Measurements from ENCODE around the gene DHRS12. TPM values are rescaled to one million over a fixed set of nuclear protein-coding genes. Genes with fewer than 3 reads are reported as not detected.

DHRS12 gene
- total RNA-seq, 1 experiment from 2014 or later: 8.8 TPM

GRCh38 chr13:51747438-51748434 lies 56.2 kb downstream of the DHRS12 start:
- no peak for DNase-seq
- no peaks in the 10 kb centered on the region for H4K20me1 ChIP-seq (ENCODE audit: control insufficient read depth, insufficient read depth, insufficient read length)
- no peak overlapping the region for H3K23ac ChIP-seq (ENCODE audit: insufficient read length, low read depth, low read length)
- no peak overlapping the region for H2AFZ ChIP-seq (ENCODE audit: low read length)
- H2BK12ac ChIP-seq (ENCODE audit: insufficient read length, low read depth, low read length): no peak overlapping the region
- no peak overlapping the region for H3K27ac ChIP-seq (ENCODE audit: insufficient read length, low read depth, low read length)
- H3K14ac ChIP-seq (ENCODE audit: insufficient read depth, low read length): no peak overlapping the region
- Mint-ChIP-seq H3K36me3 (ENCODE audit: insufficient read depth in 1 of 3, low read depth in 3 of 3) (peaks cover 34 to 54% (median 38%) of the 10 kb centered on the region in 3 experiments), H3K4me3 (no peak overlapping the region), H3K4me1 (no peaks in the 10 kb centered on the region), H3K9me3 (peaks cover 17 to 19% of the 10 kb centered on the region in 2 experiments; a peak in 4 of 5 replicates), H3K27me3 (ENCODE audit: low read depth) (no peaks in the 10 kb centered on the region), H3K27ac (peak overlapping the region in 1 of 3 experiments; percentile 40; a peak in 1 of 7 replicates)
- H3K79me2 ChIP-seq (ENCODE audit: insufficient read depth, low read length): no peaks in the 10 kb centered on the region
- no peak overlapping the region for H2BK120ac ChIP-seq (ENCODE audit: low read depth, low read length, poor library complexity, severe bottlenecking)
- no peaks in the 10 kb centered on the region for H3K79me1 ChIP-seq (ENCODE audit: insufficient read depth, low read depth, low read length, poor library complexity, severe bottlenecking)
- no peak overlapping the region for H4K5ac ChIP-seq (ENCODE audit: insufficient read length, low read depth, low read length)
- no CpG with 5 or more reads among the region's 9 CpGs for WGBS (ENCODE audit: extremely low coverage, insufficient read length, low lambda C conversion rate)
- no peak overlapping the region for H4K91ac ChIP-seq (ENCODE audit: insufficient read length, low read depth, low read length)
- no peak overlapping the region for H3K4me2 ChIP-seq (ENCODE audit: insufficient read depth, insufficient read length, low read length)
- no peak overlapping the region for H2AK5ac ChIP-seq (ENCODE audit: insufficient read length, low read length)
- no peak overlapping the region for H2BK5ac ChIP-seq (ENCODE audit: insufficient read length, low read length)
- H3K18ac ChIP-seq (ENCODE audit: insufficient read length, low read depth, low read length): no peak overlapping the region
- H3K9ac ChIP-seq (ENCODE audit: extremely low read depth, insufficient read length, low read length): no peak overlapping the region
- no peaks in the 10 kb centered on the region for H3K23me2 ChIP-seq (ENCODE audit: insufficient read length, low read depth, low read length, poor library complexity, severe bottlenecking)
- no peak overlapping the region for H3K56ac ChIP-seq (ENCODE audit: insufficient read length, low read depth, low read length)
- no peak overlapping the region for H2BK20ac ChIP-seq (ENCODE audit: low read depth, low read length, poor library complexity, severe bottlenecking)
- no peak overlapping the region for H4K8ac ChIP-seq (replicated peaks; ENCODE audit: insufficient read length, low read depth, low read length)
- no peak for TF ChIP-seq CTCF (conservative IDR thresholded peaks at IDR 0.05)
- H3K4me1 ChIP-seq (ENCODE audit: insufficient read depth, low read length): no peaks in the 10 kb centered on the region
- no peak overlapping the region for H3K4ac ChIP-seq (ENCODE audit: low read depth, low read length)
- H2BK15ac ChIP-seq (ENCODE audit: low read depth, low read length): no peak overlapping the region
- peaks cover 8% of the 10 kb centered on the region for H3K9me3 ChIP-seq (ENCODE audit: control insufficient read depth, low read depth, low read length)
- no peak overlapping the region for H3T11ph ChIP-seq (ENCODE audit: low read length)
- no peaks in the 10 kb centered on the region for H3K27me3 ChIP-seq (ENCODE audit: insufficient read depth, low read length)
